Measurements from ENCODE around the gene CBFA2T2. TPM values are rescaled to one million over a fixed set of nuclear protein-coding genes. Genes with fewer than 3 reads are reported as not detected.

The CBFA2T2 gene
- total and polyA plus RNA-seq, 2 donors from 2014 or later, result 5.5 to 17.3 TPM

GRCh38 chr20:33499355-33499754, 9.5 kb downstream of the CBFA2T2 start:
- Histone ChIP-seq H3K9me3 (ENCODE audit: control insufficient read depth in 2 of 3, insufficient read depth in 1 of 3, low read length in 3 of 3) (no peaks in the 10 kb centered on the region), H3K36me3 (ENCODE audit: control insufficient read depth in 2 of 3, insufficient read depth in 3 of 3, low read length in 3 of 3) (no peaks in the 10 kb centered on the region), H3K9ac (ENCODE audit: low read length in 3 of 3) (no peak overlapping the region), H3K27me3 (ENCODE audit: control insufficient read depth, insufficient read depth, low read length) (no peaks in the 10 kb centered on the region), H3K4me1 (ENCODE audit: control insufficient read depth in 2 of 3, insufficient read depth in 2 of 3, low read depth in 1 of 3, low read length in 3 of 3) (peaks cover 0 to 5% (median 0%) of the 10 kb centered on the region in 3 donors), H3K4me3 (ENCODE audit: low read length in 3 of 3) (no peak overlapping the region), H3K27ac (ENCODE audit: low read depth in 2 of 2, low read length in 2 of 2) (no peak overlapping the region)
- DNase-seq, result no peak
- intact Hi-C loops (cut with DNase I), result no loop called here
- no peak for FAIRE-seq
- no peak for TF ChIP-seq CTCF (IDR thresholded peaks at IDR 0.05; ENCODE audit: borderline replicate concordance, extremely low read depth, insufficient read depth)

GRCh38 chr20:33501000-33501399, 11.1 kb downstream of the CBFA2T2 start:
- H3K36me3 ChIP-seq (ENCODE audit: control insufficient read depth in 2 of 3, insufficient read depth in 3 of 3, low read length in 3 of 3), result no peaks in the 10 kb centered on the region
- H3K9me3 ChIP-seq (ENCODE audit: control insufficient read depth in 2 of 3, insufficient read depth in 1 of 3, low read length in 3 of 3), result no peaks in the 10 kb centered on the region
- TF ChIP-seq CTCF (IDR thresholded peaks at IDR 0.05; ENCODE audit: borderline replicate concordance, extremely low read depth, insufficient read depth), result no peak
- no peak overlapping the region for H3K9ac ChIP-seq (ENCODE audit: low read length in 3 of 3)
- intact Hi-C loops (cut with DNase I), result no loop called here
- no peak overlapping the region for H3K4me3 ChIP-seq (ENCODE audit: low read length in 3 of 3)
- peaks cover 0 to 5% (median 0%) of the 10 kb centered on the region in 3 donors for H3K4me1 ChIP-seq (ENCODE audit: control insufficient read depth in 2 of 3, insufficient read depth in 2 of 3, low read depth in 1 of 3, low read length in 3 of 3)
- FAIRE-seq (no peak), DNase-seq (no peak)
- H3K27me3 ChIP-seq (ENCODE audit: control insufficient read depth, insufficient read depth, low read length), result no peaks in the 10 kb centered on the region
- no peak overlapping the region for H3K27ac ChIP-seq (ENCODE audit: low read depth in 2 of 2, low read length in 2 of 2)

GRCh38 chr20:33503564-33503963, 13.7 kb downstream of the CBFA2T2 start:
- no peak overlapping the region for H3K9ac ChIP-seq (ENCODE audit: low read length in 3 of 3)
- DNase-seq, result no peak
- TF ChIP-seq CTCF (IDR thresholded peaks at IDR 0.05; ENCODE audit: borderline replicate concordance, extremely low read depth, insufficient read depth), result no peak
- peaks cover 0 to 5% (median 0%) of the 10 kb centered on the region in 3 donors for H3K4me1 ChIP-seq (ENCODE audit: control insufficient read depth in 2 of 3, insufficient read depth in 2 of 3, low read depth in 1 of 3, low read length in 3 of 3)
- no peaks in the 10 kb centered on the region for H3K27me3 ChIP-seq (ENCODE audit: control insufficient read depth, insufficient read depth, low read length)
- no peaks in the 10 kb centered on the region for H3K36me3 ChIP-seq (ENCODE audit: control insufficient read depth in 2 of 3, insufficient read depth in 3 of 3, low read length in 3 of 3)
- H3K4me3 ChIP-seq (ENCODE audit: low read length in 3 of 3), result no peak overlapping the region
- intact Hi-C loops (cut with DNase I), result no loop called here
- no peak overlapping the region for H3K27ac ChIP-seq (ENCODE audit: low read depth in 2 of 2, low read length in 2 of 2)
- no peaks in the 10 kb centered on the region for H3K9me3 ChIP-seq (ENCODE audit: control insufficient read depth in 2 of 3, insufficient read depth in 1 of 3, low read length in 3 of 3)
- no peak for FAIRE-seq

- intact Hi-C loops (cut with DNase I), result no loop called here
- no peaks in the 10 kb centered on the region for H3K9me3 ChIP-seq (ENCODE audit: control insufficient read depth in 2 of 3, insufficient read depth in 1 of 3, low read length in 3 of 3)
- no peaks in the 10 kb centered on the region for H3K27me3 ChIP-seq (ENCODE audit: control insufficient read depth, insufficient read depth, low read length)
- FAIRE-seq (no peak), DNase-seq (no peak)
- no peaks in the 10 kb centered on the region for H3K4me1 ChIP-seq (ENCODE audit: control insufficient read depth in 2 of 3, insufficient read depth in 2 of 3, low read depth in 1 of 3, low read length in 3 of 3)
- TF ChIP-seq CTCF (IDR thresholded peaks at IDR 0.05; ENCODE audit: borderline replicate concordance, extremely low read depth, insufficient read depth), result no peak
- H3K9ac ChIP-seq (ENCODE audit: low read length in 3 of 3), result no peak overlapping the region
- H3K27ac ChIP-seq (ENCODE audit: low read depth in 2 of 2, low read length in 2 of 2), result no peak overlapping the region
- no peaks in the 10 kb centered on the region for H3K36me3 ChIP-seq (ENCODE audit: control insufficient read depth in 2 of 3, insufficient read depth in 3 of 3, low read length in 3 of 3)
- no peak overlapping the region for H3K4me3 ChIP-seq (ENCODE audit: low read length in 3 of 3)
Measured at GRCh38 chr20:33506576-33506975, 16.7 kb downstream of the CBFA2T2 start.

Measured in kidney (tissue), 14 donors.